IgD-negative memory B cell (primary cell): ENCODE data around the gene STARD3NL. TPM values are rescaled to one million over a fixed set of nuclear protein-coding genes. Genes with fewer than 3 reads are reported as not detected.
"Not testable (repeated sequence)": the region's sequence is repeated elsewhere in the genome, so short reads cannot be mapped to it uniquely, and the experiment has no call there.

ENCODE experiments used
- H3K27ac Mint-ChIP-seq, 3 donors: one replicate each; pipeline ENCODE4 v1.8.0; 2020 to 2022; ENCODE audit warnings: mild to moderate bottlenecking in 3 of 3, mixed read lengths in 3 of 3, moderate library complexity in 1 of 3
- H3K27me3 Mint-ChIP-seq: one replicate; pipeline ENCODE4 v1.8.0; 2021; ENCODE audit warnings: mixed read lengths
- H3K36me3 Mint-ChIP-seq: one replicate; pipeline ENCODE4 v1.8.0; 2020; ENCODE audit warnings: mild to moderate bottlenecking, mixed read lengths
- H3K4me1 Mint-ChIP-seq, 3 donors: one replicate each; pipeline ENCODE4 v1.8.0; 2020 to 2022; ENCODE audit warnings: mixed read lengths in 3 of 3, mild to moderate bottlenecking in 1 of 3
- H3K4me3 Mint-ChIP-seq, 4 donors: one replicate each; pipeline ENCODE4 v1.8.0; 2020 to 2022; ENCODE audit warnings: mild to moderate bottlenecking in 4 of 4, mixed read lengths in 4 of 4, moderate library complexity in 3 of 4
- H3K9me3 Mint-ChIP-seq, 3 donors: one replicate each; pipeline ENCODE4 v1.8.0; 2020 to 2021; ENCODE audit warnings: mixed read lengths in 3 of 3, mild to moderate bottlenecking in 1 of 3
- polyA plus RNA-seq: library from polyadenylated mRNA; unstranded; fragments of 300-500 nt; fragmentation: Illumina TruSeq; gene quantifications from one replicate; pipeline ENCODE4 v1.2.3, GENCODE V29; 2021

STARD3NL gene
- polyA plus RNA-seq, 1 donor from 2014 or later = 48.9 TPM

DNA sequence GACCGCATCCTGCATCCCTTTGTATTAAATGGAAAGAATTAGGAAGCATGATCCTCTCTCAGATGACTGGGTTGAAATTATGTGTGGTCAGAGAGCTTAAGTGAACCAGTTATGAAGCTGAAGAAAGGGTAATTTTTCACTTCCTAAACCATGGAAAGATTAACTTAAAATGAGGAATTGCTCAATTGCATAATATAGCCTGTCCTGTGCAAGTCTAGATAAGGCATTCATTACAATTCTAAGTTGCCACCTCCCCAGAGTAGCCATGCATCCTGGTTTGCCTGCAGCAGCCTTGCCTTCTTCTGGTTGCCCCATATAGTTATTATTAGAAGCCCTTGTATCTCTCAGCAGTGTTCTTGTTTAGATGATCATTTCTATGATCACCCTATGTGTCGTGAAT lies 45.3 kb downstream of the STARD3NL start:
- Mint-ChIP-seq H3K27me3 (no peaks in the 10 kb centered on the region), H3K4me1 (peaks cover 0 to 2% (median 0%) of the 10 kb centered on the region in 3 donors), H3K36me3 (peaks cover 3% of the 10 kb centered on the region), H3K27ac (no peak overlapping the region), H3K4me3 (peak overlapping the region in 1 of 4 donors; percentile 7), H3K9me3 (no peaks in the 10 kb centered on the region)

DNA sequence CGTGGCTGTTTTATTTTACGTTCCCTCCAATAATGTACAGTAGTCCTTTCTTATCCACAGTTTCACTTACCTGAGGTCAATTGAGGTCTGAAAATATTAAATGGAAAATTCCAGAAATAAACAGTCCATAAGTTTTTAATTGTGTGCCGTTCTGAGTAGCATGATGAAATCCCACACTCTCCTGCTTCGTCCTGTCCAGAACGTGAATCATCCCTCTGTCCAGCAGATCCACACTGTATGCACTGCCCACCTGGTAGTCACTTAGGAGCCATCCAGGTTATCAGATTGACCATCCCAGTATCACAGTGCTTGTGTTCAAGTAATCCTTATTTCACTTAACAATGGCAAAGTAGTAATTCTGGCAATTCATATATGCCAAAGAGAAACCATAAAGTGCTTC lies 46.3 kb downstream of the STARD3NL start:
- Mint-ChIP-seq H3K27me3 (no peaks in the 10 kb centered on the region), H3K4me3 (no peak overlapping the region), H3K27ac (peak overlapping the region in 1 of 3 donors; percentile 29), H3K9me3 (no peaks in the 10 kb centered on the region), H3K4me1 (peaks cover 0 to 2% (median 0%) of the 10 kb centered on the region in 3 donors), H3K36me3 (peaks cover 3% of the 10 kb centered on the region)

DNA sequence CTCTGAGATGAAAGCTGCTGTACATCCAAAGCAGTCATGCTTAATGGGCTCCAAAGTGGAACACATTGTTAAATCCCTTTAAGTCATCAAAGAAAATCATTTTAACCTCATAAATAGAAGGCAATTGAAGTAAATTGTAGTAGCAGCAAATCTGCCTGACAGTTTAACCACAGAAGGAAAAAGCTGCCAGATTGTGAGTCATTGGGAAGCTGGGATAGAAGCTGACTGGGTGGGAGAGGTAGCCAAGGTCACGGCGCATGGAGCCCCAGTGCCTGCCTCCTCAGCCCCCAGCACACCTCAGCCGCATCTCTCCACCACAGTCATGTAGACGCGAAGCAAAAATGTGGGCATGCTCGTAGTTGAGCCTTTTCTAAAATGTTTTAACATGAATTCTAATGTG lies 51.3 kb downstream of the STARD3NL start:
- Mint-ChIP-seq H3K36me3 (peaks cover 9% of the 10 kb centered on the region), H3K4me1 (peaks cover 8 to 15% (median 12%) of the 10 kb centered on the region in 3 donors), H3K27ac (peak overlapping the region in 1 of 3 donors; percentile 26), H3K4me3 (no peak overlapping the region), H3K27me3 (no peaks in the 10 kb centered on the region), H3K9me3 (no peaks in the 10 kb centered on the region)

DNA sequence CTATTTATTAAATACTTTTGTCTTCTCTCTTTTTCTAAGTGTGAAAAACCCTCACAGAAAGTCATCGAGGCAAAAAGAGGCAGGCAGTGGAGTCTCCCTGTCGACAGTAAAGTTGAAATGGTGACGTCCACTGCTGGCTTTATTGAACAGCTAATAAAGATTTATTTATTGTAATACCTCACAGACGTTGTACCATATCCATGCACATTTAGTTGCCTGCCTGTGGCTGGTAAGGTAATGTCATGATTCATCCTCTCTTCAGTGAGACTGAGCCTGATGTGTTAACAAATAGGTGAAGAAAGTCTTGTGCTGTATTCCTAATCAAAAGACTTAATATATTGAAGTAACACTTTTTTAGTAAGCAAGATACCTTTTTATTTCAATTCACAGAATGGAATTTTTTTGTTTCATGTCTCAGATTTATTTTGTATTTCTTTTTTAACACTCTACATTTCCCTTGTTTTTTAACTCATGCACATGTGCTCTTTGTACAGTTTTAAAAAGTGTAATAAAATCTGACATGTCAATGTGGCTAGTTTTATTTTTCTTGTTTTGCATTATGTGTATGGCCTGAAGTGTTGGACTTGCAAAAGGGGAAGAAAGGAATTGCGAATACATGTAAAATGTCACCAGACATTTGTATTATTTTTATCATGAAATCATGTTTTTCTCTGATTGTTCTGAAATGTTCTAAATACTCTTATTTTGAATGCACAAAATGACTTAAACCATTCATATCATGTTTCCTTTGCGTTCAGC lies 52.0 kb downstream of the STARD3NL start:
- H3K4me3 Mint-ChIP-seq = no peak overlapping the region
- H3K4me1 Mint-ChIP-seq = peaks cover 8 to 15% (median 12%) of the 10 kb centered on the region in 3 donors
- no peaks in the 10 kb centered on the region for H3K27me3 Mint-ChIP-seq
- no peaks in the 10 kb centered on the region for H3K9me3 Mint-ChIP-seq
- peak overlapping the region in 1 of 3 donors; percentile 26 for H3K27ac Mint-ChIP-seq
- peaks cover 9% of the 10 kb centered on the region for H3K36me3 Mint-ChIP-seq

DNA sequence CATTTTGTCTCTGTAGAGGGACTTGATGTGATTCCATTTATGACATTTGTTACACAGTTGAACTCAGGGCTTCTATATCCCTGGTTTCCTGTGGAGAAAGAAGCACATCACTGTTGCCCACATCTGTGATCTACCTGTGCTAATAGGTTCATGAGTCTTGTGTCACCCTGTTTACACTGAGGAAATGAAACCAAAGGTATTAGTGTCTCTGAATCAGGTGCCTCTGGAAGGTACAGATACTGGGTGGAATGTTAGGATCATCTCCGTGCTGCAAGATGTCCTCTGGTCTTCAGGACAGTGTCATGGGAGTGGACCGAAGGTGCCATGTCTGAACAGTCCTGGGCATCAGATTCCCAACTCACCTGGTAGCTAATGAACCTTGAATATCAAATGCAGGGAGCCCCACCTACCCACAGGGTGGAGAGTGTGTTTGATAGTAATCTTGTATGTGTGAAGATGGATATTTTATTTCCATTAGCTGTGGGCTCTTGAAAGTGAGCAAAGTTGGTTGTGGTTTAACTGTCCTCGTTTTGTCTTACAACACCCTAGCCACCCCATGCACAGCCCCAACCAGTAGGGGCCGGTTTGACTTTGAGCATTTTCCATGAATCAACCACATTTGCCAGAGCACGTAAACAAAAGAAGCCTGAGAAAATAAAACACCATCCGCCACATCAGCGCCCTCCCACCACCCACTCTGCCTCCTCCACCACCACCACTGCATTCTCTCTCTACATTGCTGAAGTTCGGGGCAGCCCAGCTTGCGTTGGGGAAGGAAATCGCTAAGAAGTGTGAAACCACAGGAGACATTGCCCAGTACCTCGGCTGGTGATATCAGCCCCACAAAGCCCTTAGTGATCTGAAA lies 54.7 kb downstream of the STARD3NL start:
- H3K27ac Mint-ChIP-seq = peak overlapping the region; percentile 13 to 54 (median 30)
- peak overlapping the region in 2 of 4 donors; percentile 19 to 71 for H3K4me3 Mint-ChIP-seq
- peaks cover 0 to 2% (median 0%) of the 10 kb centered on the region in 3 donors for H3K9me3 Mint-ChIP-seq
- no peaks in the 10 kb centered on the region for H3K27me3 Mint-ChIP-seq
- peaks cover 8% of the 10 kb centered on the region for H3K36me3 Mint-ChIP-seq
- H3K4me1 Mint-ChIP-seq = peaks cover 8 to 18% (median 17%) of the 10 kb centered on the region in 3 donors

DNA sequence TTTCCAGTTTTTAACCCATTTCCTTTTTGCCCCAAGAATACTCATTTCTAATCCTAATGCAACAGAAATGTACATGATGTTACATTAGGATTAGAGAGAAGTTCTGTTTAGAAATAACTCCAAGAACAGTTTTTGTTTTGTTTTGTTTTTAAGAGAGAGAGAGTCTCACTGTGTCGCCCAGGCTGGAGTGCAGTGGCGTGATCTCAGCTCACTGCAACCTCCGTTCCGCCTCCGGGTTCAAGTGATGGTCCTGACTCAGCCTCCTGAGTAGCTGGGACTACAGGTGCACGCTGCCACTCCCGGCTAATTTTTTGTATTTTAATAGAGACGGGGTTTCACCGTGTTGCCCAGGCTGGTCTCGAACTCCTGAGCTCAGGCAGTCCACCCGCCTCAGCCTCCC lies 56.7 kb downstream of the STARD3NL start:
- not testable (repeated sequence) for H3K4me3 Mint-ChIP-seq, H3K27ac Mint-ChIP-seq, H3K27me3 Mint-ChIP-seq, H3K9me3 Mint-ChIP-seq, H3K36me3 Mint-ChIP-seq
- peaks cover 8 to 18% (median 17%) of the 10 kb centered on the region in 3 donors for H3K4me1 Mint-ChIP-seq

DNA sequence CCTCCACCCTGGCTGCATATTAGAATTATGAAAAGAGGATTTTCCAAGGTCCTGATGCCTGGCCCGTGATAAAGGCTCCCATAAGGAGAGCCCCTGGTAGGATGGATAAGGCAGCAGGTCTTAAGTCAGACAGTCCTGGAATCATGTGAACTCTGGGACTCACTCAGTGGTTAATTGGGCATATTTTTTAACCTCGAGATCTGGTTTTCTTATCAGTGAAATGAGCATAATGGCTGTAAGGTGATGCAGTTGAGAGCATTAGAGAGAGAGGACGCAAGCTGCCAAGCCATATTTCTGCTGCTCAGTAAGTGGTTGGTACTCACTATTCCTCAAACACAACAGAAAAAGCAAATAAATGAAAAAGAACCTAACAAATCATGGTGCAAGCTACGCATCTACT lies 57.6 kb downstream of the STARD3NL start:
- Mint-ChIP-seq H3K27me3 (no peaks in the 10 kb centered on the region), H3K9me3 (peaks cover 0 to 2% (median 0%) of the 10 kb centered on the region in 3 donors), H3K4me1 (peaks cover 8 to 18% (median 17%) of the 10 kb centered on the region in 3 donors), H3K4me3 (no peak overlapping the region), H3K27ac (peak overlapping the region in 1 of 3 donors; percentile 87), H3K36me3 (peaks cover 4% of the 10 kb centered on the region)

DNA sequence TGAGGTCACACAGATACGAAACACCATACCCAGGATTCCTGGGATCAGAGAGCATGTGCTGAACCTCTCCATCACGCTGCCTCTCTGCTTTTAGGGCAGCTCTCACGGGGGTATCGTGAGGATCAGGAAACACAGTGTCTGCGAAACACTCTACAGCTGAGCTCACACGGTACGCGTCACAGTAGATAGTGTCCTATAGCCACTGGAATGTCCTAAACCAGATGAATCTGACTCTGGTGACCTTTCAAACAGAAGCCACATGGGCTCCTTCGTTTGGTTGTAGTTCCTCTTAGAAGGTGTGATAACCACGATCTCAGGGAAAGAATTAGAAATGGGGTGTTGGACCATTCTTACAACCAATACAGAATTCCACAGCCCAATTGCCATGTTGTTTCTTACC lies 61.1 kb downstream of the STARD3NL start:
- not testable (repeated sequence) for H3K9me3 Mint-ChIP-seq, H3K36me3 Mint-ChIP-seq, H3K4me3 Mint-ChIP-seq, H3K27me3 Mint-ChIP-seq, H3K4me1 Mint-ChIP-seq
- peak overlapping the region in 1 of 3 donors; percentile 60 for H3K27ac Mint-ChIP-seq

DNA sequence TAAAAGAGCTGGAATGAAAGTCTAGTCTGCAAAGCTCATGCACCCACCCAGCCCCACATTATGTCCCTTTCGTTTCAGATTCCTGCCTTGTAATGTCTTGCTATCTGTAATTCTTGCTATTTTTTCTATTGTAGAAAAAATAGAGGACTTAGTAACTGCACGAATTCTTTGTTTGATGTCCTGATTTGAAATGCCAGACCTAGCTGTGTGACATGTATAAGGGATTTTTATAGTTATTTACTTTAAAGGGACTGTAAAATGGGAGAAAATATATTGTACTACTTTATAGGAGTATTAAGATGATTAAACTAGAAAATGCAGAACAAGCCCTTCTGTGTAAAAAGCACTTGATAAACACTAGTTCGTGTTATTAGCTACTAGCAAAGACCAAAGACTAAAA lies 63.0 kb downstream of the STARD3NL start:
- Mint-ChIP-seq H3K9me3 (peaks cover 0 to 2% (median 0%) of the 10 kb centered on the region in 3 donors), H3K4me1 (peaks cover 0 to 4% (median 3%) of the 10 kb centered on the region in 3 donors), H3K4me3 (no peak overlapping the region), H3K27me3 (no peaks in the 10 kb centered on the region), H3K36me3 (no peaks in the 10 kb centered on the region), H3K27ac (peak overlapping the region in 1 of 3 donors; percentile 25)

DNA sequence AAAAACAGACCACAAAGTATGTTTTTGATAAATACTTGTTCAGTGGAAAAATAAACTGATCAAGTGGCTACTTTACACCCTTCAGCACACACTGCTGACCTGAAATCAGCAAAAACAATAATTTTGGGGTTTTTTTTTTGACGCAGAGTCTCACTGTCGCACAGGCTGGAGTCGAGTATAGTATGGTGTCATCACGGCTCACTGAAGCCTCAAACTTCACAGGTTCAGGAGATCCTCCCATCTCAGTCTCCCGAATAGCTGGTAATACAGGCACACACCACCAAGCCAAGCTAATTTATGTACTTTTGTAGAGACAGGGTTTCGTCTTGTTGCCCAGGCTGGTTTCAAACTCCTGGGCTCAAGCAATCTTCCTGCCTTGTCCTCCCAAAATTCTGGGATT lies 64.8 kb downstream of the STARD3NL start:
- peak overlapping the region in 1 of 3 donors; percentile 95 for H3K27ac Mint-ChIP-seq
- H3K27me3 Mint-ChIP-seq = no peaks in the 10 kb centered on the region
- H3K36me3 Mint-ChIP-seq = no peaks in the 10 kb centered on the region
- H3K9me3 Mint-ChIP-seq = no peaks in the 10 kb centered on the region
- no peaks in the 10 kb centered on the region for H3K4me1 Mint-ChIP-seq
- H3K4me3 Mint-ChIP-seq = no peak overlapping the region

DNA sequence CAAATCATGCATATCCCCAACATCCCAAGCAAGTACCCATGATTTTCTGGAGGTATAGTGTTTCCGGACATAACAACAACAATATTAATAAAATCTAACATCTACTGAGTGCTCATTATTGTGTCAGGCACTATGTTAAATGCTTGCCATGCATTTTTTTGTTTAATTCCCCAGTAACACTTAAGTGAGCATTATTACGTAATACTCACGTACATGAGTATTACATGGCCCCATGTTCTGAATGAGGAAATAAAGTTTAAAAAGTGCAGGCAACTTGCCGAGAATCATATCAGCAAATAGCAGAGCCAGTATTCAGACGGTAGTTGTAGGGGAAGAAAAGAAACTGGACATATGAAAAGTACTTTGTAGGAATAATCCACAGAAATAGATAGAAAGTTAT lies 65.3 kb downstream of the STARD3NL start:
- not testable (repeated sequence) for H3K9me3 Mint-ChIP-seq, H3K4me1 Mint-ChIP-seq, H3K27me3 Mint-ChIP-seq, H3K36me3 Mint-ChIP-seq, H3K4me3 Mint-ChIP-seq
- H3K27ac Mint-ChIP-seq = peak overlapping the region in 1 of 3 donors; percentile 95

DNA sequence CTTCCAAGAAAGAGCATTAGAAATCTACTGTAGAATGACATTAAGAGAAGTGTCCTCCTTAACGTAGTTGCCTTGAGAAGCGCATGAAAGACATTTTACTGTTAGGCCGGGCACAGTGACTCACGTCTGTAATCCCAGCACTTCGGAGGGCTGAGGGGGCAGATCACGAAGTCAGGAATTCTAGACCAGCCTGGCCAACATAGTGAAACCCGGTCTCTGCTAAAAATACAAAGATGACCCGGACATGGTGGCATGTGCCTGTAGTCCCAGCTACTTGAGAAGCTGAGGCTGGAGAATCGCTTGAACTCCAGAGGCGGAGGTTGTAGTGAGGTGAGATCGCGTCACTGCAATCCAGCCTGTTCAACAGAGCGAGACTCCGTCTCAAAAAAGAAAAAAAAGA lies 66.5 kb downstream of the STARD3NL start:
- Mint-ChIP-seq H3K36me3 (no peaks in the 10 kb centered on the region), H3K9me3 (no peaks in the 10 kb centered on the region), H3K4me1 (no peaks in the 10 kb centered on the region), H3K27ac (peak overlapping the region in 1 of 3 donors; percentile 94), H3K4me3 (peak overlapping the region in 1 of 4 donors; percentile 43), H3K27me3 (no peaks in the 10 kb centered on the region)

DNA sequence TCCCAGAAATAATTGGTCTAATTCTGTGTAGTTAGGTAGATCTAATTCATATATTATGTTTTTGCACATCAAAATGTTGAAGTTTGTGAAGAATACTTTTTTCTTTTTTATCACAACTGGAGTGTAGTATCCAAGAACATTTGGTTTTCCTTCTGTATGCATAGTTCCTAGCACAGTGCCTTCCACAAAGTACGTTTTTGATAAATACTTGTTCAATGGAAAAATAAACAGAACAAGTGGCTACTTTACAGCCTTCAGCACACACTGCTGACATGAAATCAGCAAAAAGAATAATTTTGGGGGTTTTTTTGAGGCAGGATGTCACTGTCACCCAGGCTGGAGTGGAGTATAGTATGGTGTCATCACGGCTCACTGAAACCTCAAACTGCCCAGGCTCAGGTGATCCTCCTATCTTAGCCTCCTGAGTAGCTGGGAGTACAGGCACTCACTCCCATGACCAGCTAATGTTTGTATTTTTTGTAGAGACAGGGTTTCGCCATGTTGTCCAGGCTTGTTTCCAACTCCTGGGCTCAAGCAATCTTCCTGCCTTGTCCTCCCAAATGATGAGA lies 67.4 kb downstream of the STARD3NL start:
- Mint-ChIP-seq H3K4me3 (peak overlapping the region in 1 of 4 donors; percentile 58), H3K4me1 (peaks cover 0 to 2% (median 0%) of the 10 kb centered on the region in 3 donors), H3K27ac (no peak overlapping the region), H3K9me3 (no peaks in the 10 kb centered on the region), H3K27me3 (no peaks in the 10 kb centered on the region), H3K36me3 (no peaks in the 10 kb centered on the region)

DNA sequence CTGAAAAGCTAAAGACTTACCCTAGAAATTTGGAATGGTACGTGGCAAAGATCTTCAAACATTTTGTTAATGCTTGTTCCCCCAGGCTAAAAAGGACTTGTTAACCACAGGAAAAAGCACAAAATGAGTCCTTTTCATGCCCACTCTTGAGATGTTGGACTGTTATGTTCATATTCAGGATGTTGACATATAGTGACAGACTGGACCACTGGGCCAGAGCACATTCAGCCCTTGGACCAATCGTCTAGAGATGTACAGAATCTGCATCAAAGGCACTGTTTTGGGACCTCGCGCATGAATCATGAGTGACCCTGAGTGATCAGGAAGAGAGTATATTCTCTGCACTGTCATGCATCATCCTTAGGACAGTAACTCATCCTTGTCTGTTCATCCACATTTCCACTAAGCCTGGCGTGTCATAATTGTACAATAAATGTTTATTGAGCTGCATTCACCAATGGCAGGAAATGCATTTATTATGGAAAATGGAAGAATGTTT lies 70.1 kb downstream of the STARD3NL start:
- Mint-ChIP-seq H3K9me3 (no peaks in the 10 kb centered on the region), H3K27me3 (no peaks in the 10 kb centered on the region), H3K4me1 (peaks cover 0 to 2% (median 0%) of the 10 kb centered on the region in 3 donors), H3K4me3 (no peak overlapping the region), H3K27ac (peak overlapping the region in 1 of 3 donors; percentile 62), H3K36me3 (no peaks in the 10 kb centered on the region)

DNA sequence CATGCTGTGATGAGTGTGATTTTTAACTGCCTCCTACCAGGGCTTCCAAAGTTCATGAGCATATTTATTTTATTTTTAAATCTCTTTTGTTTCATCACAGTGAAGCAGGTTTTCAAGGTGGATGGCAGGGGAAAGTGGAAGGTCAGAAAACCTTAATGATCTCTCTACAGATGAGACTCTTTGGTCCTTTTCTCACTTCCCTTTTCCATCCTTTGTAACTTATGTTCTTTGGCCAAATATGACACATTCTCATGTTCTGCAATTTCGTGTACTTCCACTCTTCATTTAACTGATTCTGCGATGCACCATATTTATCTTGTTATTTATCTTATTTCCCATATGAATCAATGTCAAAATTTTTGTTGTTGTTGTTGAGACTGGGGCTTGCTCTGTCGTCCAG lies 71.8 kb downstream of the STARD3NL start:
- not testable (repeated sequence) for H3K27me3 Mint-ChIP-seq, H3K9me3 Mint-ChIP-seq, H3K27ac Mint-ChIP-seq, H3K4me3 Mint-ChIP-seq, H3K36me3 Mint-ChIP-seq, H3K4me1 Mint-ChIP-seq
